SK-N-SH (cell line): ENCODE measurements around the gene INSC. TPM values are rescaled to one million over a fixed set of nuclear protein-coding genes. Genes with fewer than 3 reads are reported as not detected.

Experiments
- CTCF ChIA-PET: fragments of 300-600, 350-600 bp; formaldehyde crosslinking; extraction: SDS; loops from one replicate; lab custom pipeline; 2021; lab: Yijun Ruan, JAX
- POLR2A ChIA-PET: fragments of 350-600 bp; sonication (Branson Sonifier 250); formaldehyde crosslinking; extraction: SDS; loops from one replicate; lab custom pipeline; 2020; ENCODE audit warnings: antibody characterized with exemption, inconsistent platforms; lab: Yijun Ruan, JAX
- DNase-seq: peaks from one replicate; pipeline ENCODE4 v3.0.0; 2012
- H2AFZ ChIP-seq: fragments of 200-600 bp; sonication (generic); 2 replicates; pipeline ENCODE4 v1.8.1; 2016; ENCODE audit warnings: antibody characterized with exemption, mild to moderate bottlenecking, low read depth
- H3F3A ChIP-seq: fragments of 200-600 bp; sonication (generic); replicated peaks from 2 replicates; pipeline ENCODE3; 2016; ENCODE audit warnings: antibody characterized with exemption, mild to moderate bottlenecking; ENCODE audit not compliant: insufficient read depth
- H3K27ac ChIP-seq, 2 experiments: fragments of 200-500 bp in 1 of 2; fragments of 200-600 bp in 1 of 2; sonication (Bioruptor generic) in 1 of 2; sonication (generic), shearing (Covaris generic) in 1 of 2; 2 replicates each; pipeline versions ENCODE4 v1.5.1 to v1.6.1; 2014 to 2016; ENCODE audit warnings: low read depth in 2 of 2, inconsistent platforms in 1 of 2, low read length in 1 of 2, mild to moderate bottlenecking in 1 of 2, mixed read lengths in 1 of 2
- H3K27me3 ChIP-seq: fragments of 200-600 bp; sonication (generic), shearing (Covaris generic); 2 replicates; pipeline ENCODE4 v1.6.1; 2016; ENCODE audit warnings: mixed run types; ENCODE audit not compliant: insufficient read depth
- H3K36me3 ChIP-seq, 2 experiments: fragments of 200-500 bp in 1 of 2; fragments of 200-600 bp in 1 of 2; sonication (Bioruptor generic) in 1 of 2; sonication (generic) in 1 of 2; replicated peaks in 1 of 2; 2 replicates each; pipeline versions ENCODE3 to v1.5.1; 2014 to 2016; ENCODE audit warnings: low read length in 1 of 2, mild to moderate bottlenecking in 1 of 2; ENCODE audit not compliant: insufficient read depth in 2 of 2, control insufficient read depth in 1 of 2
- H3K4me1 ChIP-seq, 2 experiments: fragments of 200-500 bp in 1 of 2; fragments of 200-600 bp in 1 of 2; sonication (Bioruptor generic) in 1 of 2; sonication (generic), shearing (Covaris generic) in 1 of 2; 2 replicates each; pipeline versions ENCODE4 v1.5.1 to v1.6.1; 2014 to 2016; ENCODE audit warnings: low read depth in 1 of 2, low read length in 1 of 2, mixed run types in 1 of 2; ENCODE audit not compliant: insufficient read depth in 2 of 2, control insufficient read depth in 1 of 2
- H3K4me2 ChIP-seq: fragments of 200-600 bp; sonication (generic), shearing (Covaris generic); 2 replicates; pipeline ENCODE4 v1.6.1; 2017; ENCODE audit warnings: mixed run types
- H3K4me3 ChIP-seq, 2 experiments: fragments of 200-500 bp in 1 of 2; fragments of 200-600 bp in 1 of 2; sonication (Bioruptor generic) in 1 of 2; sonication (generic), shearing (Covaris generic) in 1 of 2; 2 replicates each; pipeline versions ENCODE4 v1.5.1 to v1.8.1; 2014 to 2016; ENCODE audit warnings: low read depth in 2 of 2, inconsistent platforms in 1 of 2, low read length in 1 of 2, mild to moderate bottlenecking in 1 of 2, mixed read lengths in 1 of 2, moderate library complexity in 1 of 2
- H3K79me2 ChIP-seq: fragments of 200-600 bp; sonication (generic); 2 replicates; pipeline ENCODE4 v1.8.1; 2017; ENCODE audit warnings: mild to moderate bottlenecking; ENCODE audit not compliant: insufficient read depth
- H3K9ac ChIP-seq: fragments of 200-600 bp; sonication (generic); 2 replicates; pipeline ENCODE4 v1.6.1; 2017; ENCODE audit warnings: mixed run types
- H3K9me2 ChIP-seq: fragments of 200-600 bp; sonication (generic); 2 replicates; pipeline ENCODE4 v1.6.1; 2017; ENCODE audit warnings: mixed run types
- H3K9me3 ChIP-seq: fragments of 200-600 bp; sonication (generic); 2 replicates; pipeline ENCODE4 v1.6.1; 2017; ENCODE audit warnings: mixed run types, mild to moderate bottlenecking, moderate library complexity
- H4K20me1 ChIP-seq: fragments of 200-600 bp; sonication (generic); 2 replicates; pipeline ENCODE4 v1.6.1; 2017; ENCODE audit warnings: mild to moderate bottlenecking, mixed run types; ENCODE audit not compliant: insufficient read depth
- FOXJ3 ChIP-seq: sonication (generic); formaldehyde crosslinking; IDR thresholded peaks from 2 replicates; pipeline ENCODE4 v1.5.1; 2020; ENCODE audit warnings: mild to moderate bottlenecking, missing genetic modification reagents
- FOXM1 ChIP-seq: IDR thresholded peaks from 2 replicates; pipeline ENCODE4 v1.4.0; 2012; ENCODE audit warnings: low read depth, mild to moderate bottlenecking
- JUND ChIP-seq: IDR thresholded peaks from 2 replicates; pipeline ENCODE4 v1.4.0; 2012
- MXI1 ChIP-seq: IDR thresholded peaks from 2 replicates; pipeline ENCODE4 v1.6.1; 2012; ENCODE audit warnings: mild to moderate bottlenecking, low read depth, low read length, improper control_type of control experiment
- NRF1 ChIP-seq: IDR thresholded peaks from 2 replicates; pipeline ENCODE4 v1.6.1; 2012; ENCODE audit warnings: low read depth, mild to moderate bottlenecking, low read length
- RAD21 ChIP-seq: IDR thresholded peaks from 2 replicates; pipeline ENCODE4 v1.6.1; 2012; ENCODE audit warnings: mild to moderate bottlenecking, low read length
- RCOR1 ChIP-seq: fragments of 150-350 bp; IDR thresholded peaks from 2 replicates; pipeline ENCODE4 v1.6.1; 2017; ENCODE audit warnings: antibody characterized with exemption, low read length
- REST ChIP-seq: IDR thresholded peaks from 2 replicates; pipeline ENCODE4 v1.6.1; 2012; ENCODE audit warnings: mild to moderate bottlenecking, low read depth, low read length, moderate library complexity
- SIN3A ChIP-seq: IDR thresholded peaks from 2 replicates; pipeline ENCODE4 v1.6.1; 2012; ENCODE audit warnings: low read depth, mild to moderate bottlenecking, low read length, moderate library complexity, borderline replicate concordance
- TAF1 ChIP-seq: IDR thresholded peaks from 2 replicates; pipeline ENCODE4 v1.6.1; 2012; ENCODE audit warnings: low read depth, mild to moderate bottlenecking, low read length, moderate library complexity, borderline replicate concordance
- TCF12 ChIP-seq: IDR thresholded peaks from 2 replicates; pipeline ENCODE4 v1.4.0; 2012
- USF1 ChIP-seq: IDR thresholded peaks from 2 replicates; pipeline ENCODE4 v1.4.0; 2012; ENCODE audit warnings: low read depth, borderline replicate concordance
- YY1 ChIP-seq: IDR thresholded peaks from 2 replicates; pipeline ENCODE4 v1.4.0; 2012; ENCODE audit warnings: low read depth, mild to moderate bottlenecking
- ZBTB33 ChIP-seq: IDR thresholded peaks from 2 replicates; pipeline ENCODE4 v1.4.0; 2012; ENCODE audit warnings: low read depth, borderline replicate concordance
- WGBS: methylation state at CpG from one replicate; pipeline ENCODE4 v1.1.6; 2017; ENCODE audit warnings: low lambda C conversion rate; 5-methylcytosine and 5-hydroxymethylcytosine counted together
- polyA plus RNA-seq, 3 experiments: library from polyadenylated mRNA; depleted of rRNA; stranded (reverse); fragments of >200 nt; gene quantifications; 2 replicates each; pipeline ENCODE4 v1.2.3, GENCODE V29; 2012

The INSC gene
- polyA plus RNA-seq, 1 of the 3 experiments (the other 2 are of a cell fraction), result not detected

DNA sequence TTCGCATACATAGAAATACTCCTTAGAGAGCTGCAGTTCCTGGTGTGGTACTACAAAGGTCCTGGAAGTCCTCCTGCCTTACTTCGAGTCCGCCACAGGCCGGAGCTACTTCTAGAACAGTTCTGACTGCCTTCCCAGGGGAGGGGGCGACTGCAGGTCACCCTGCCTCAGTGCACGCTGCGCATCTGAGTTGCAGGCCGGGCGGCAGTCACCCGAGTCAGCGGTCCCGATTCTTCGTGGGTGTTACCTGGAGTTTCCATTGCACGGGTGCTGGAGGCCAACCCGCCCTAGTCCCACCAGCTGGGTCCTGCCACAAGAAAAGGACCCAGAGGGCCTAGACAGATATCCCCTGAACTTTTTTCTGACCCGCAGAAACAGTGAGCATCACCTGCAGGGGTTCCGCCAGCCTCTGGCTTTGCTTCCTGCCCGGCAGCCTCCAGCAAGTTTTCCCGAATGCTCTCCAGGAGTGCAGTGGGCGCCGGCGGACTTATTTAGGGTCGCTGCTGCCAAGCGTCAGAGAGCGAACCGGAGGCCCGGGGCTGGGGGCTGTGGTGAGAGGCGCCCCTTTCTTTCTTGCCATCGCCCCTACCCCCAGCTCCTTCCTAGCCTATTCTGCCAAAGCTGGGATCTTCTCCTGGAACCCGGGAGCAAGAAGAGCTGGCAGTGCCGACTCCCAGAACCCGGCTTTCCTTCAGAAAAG lies 43.0 kb upstream of the INSC start:
- Histone ChIP-seq H3K4me3 (no peak overlapping the region), H3K9ac (no peak overlapping the region), H3K79me2 (no peaks in the 10 kb centered on the region), H4K20me1 (no peaks in the 10 kb centered on the region), H3K9me2 (no peaks in the 10 kb centered on the region), H3K27ac (no peak overlapping the region), H3K4me2 (no peak overlapping the region), H3K36me3 (no peaks in the 10 kb centered on the region), H2AFZ (no peak overlapping the region), H3K27me3 (peaks cover 17% of the 10 kb centered on the region), H3K4me1 (peaks cover 0 to 15% of the 10 kb centered on the region in 2 experiments; a peak in 1 of 4 replicates), H3K9me3 (no peaks in the 10 kb centered on the region), H3F3A (no peaks in the 10 kb centered on the region)
- 65% methylated on average over 22 of the region's 32 CpGs for WGBS
- ChIA-PET POLR2A (no interaction called here), CTCF (interaction anchor here (1.4 to 8.0 kb wide), 4 partner anchors 97 to 162 kb away, joined by 3 to 198 read pairs (median 92); no protein-coding TSS in a partner anchor)
- no peak for TF ChIP-seq SIN3A
- no peak for TF ChIP-seq TCF12
- no peak for TF ChIP-seq REST
- TF ChIP-seq FOXJ3 (CRISPR knock-in tag), result no peak
- TF ChIP-seq RAD21, result no peak
- no peak for TF ChIP-seq MXI1
- TF ChIP-seq ZBTB33, result no peak
- TF ChIP-seq YY1, result no peak
- no peak for TF ChIP-seq USF1
- no peak for TF ChIP-seq FOXM1
- TF ChIP-seq RCOR1, result no peak
- no peak for TF ChIP-seq JUND
- TF ChIP-seq NRF1, result no peak
- no peak for TF ChIP-seq TAF1
- DNase-seq, result no peak
